Peyer's patch (tissue), 4 donors: ENCODE results near the gene C16orf89.

ENCODE experiments used
- POLR2A ChIP-seq, 2 donors: fragments of 450-650 bp; IDR thresholded peaks; one replicate each; pipeline ENCODE4 v1.5.1; 2017; ENCODE audit warnings: antibody characterized with exemption in 2 of 2, mild to moderate bottlenecking in 2 of 2, moderate library complexity in 2 of 2
- TF ChIP-seq, protein P1 (sequence below), 6 experiments: fragments of 450-650 bp in 4 of 6; fragments of 200-600 bp in 2 of 6; sonication (generic) in 1 of 6; IDR thresholded peaks; one replicate each; pipeline ENCODE4 v1.5.1; 2017 to 2019; ENCODE audit warnings: antibody characterized with exemption in 6 of 6, mild to moderate bottlenecking in 3 of 6, moderate library complexity in 1 of 6

DNA sequence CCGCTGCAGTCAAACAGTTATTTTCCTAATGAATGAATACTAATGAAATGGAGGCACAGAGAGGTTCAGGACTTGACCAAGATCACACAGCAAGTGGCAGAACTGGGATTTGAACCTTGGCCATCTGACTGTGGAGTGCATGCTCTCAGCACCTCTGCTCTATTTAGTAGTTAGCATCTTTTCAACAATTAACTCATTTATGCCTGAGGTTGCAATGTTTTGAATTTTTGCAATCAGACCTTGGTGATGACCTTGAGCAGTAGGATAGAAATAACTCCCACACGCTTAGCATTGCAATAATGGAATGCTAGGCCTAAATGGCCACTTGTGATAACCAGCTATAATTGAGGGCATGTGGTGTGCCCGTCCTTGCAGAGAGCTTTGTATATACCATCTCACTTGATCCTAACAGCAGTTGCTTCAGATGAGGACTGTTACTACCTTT lies 63.0 kb downstream of the C16orf89 start:
- TF ChIP-seq, protein P1, sequence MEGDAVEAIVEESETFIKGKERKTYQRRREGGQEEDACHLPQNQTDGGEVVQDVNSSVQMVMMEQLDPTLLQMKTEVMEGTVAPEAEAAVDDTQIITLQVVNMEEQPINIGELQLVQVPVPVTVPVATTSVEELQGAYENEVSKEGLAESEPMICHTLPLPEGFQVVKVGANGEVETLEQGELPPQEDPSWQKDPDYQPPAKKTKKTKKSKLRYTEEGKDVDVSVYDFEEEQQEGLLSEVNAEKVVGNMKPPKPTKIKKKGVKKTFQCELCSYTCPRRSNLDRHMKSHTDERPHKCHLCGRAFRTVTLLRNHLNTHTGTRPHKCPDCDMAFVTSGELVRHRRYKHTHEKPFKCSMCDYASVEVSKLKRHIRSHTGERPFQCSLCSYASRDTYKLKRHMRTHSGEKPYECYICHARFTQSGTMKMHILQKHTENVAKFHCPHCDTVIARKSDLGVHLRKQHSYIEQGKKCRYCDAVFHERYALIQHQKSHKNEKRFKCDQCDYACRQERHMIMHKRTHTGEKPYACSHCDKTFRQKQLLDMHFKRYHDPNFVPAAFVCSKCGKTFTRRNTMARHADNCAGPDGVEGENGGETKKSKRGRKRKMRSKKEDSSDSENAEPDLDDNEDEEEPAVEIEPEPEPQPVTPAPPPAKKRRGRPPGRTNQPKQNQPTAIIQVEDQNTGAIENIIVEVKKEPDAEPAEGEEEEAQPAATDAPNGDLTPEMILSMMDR (IDR thresholded peaks at IDR 0.05) = no peak
- no peak for TF ChIP-seq POLR2A (IDR thresholded peaks at IDR 0.05)
